Measurements from ENCODE around the gene PDCD1.
"Not testable (repeated sequence)": the region's sequence is repeated elsewhere in the genome, so short reads cannot be mapped to it uniquely, and the experiment has no call there.

Gene PDCD1

GRCh38 chr2:241876528-241877196, 18.0 kb upstream of the PDCD1 start:
- DNase-seq, result no peak

GRCh38 chr2:241875754-241876527, 17.2 kb upstream of the PDCD1 start:
- DNase-seq, result not testable (repeated sequence)

GRCh38 chr2:241874277-241874925, 15.7 kb upstream of the PDCD1 start:
- DNase-seq, result no peak

GRCh38 chr2:241873803-241874110, 15.1 kb upstream of the PDCD1 start:
- DNase-seq, result no peak

GRCh38 chr2:241873081-241873802, 14.5 kb upstream of the PDCD1 start:
- no peak for DNase-seq

- no peak for DNase-seq
Measured at GRCh38 chr2:241872313-241872642, 13.6 kb upstream of the PDCD1 start.

GRCh38 chr2:241871538-241872312, 13.0 kb upstream of the PDCD1 start:
- DNase-seq, result no peak

- no peak for DNase-seq
Measured at GRCh38 chr2:241870611-241871537, 12.2 kb upstream of the PDCD1 start.

- peak; percentile 16 for DNase-seq
Measured at GRCh38 chr2:241870081-241870541, 11.4 kb upstream of the PDCD1 start.

- no peak for DNase-seq
Measured at GRCh38 chr2:241869087-241869961, 10.6 kb upstream of the PDCD1 start, which contains the start of gene RTP5. RTP5 (plus strand) TSS chr2:241869729; CDS start chr2:241869757, 28 bp downstream.

- no peak for DNase-seq
Measured at GRCh38 chr2:241868661-241869081, 10.0 kb upstream of the PDCD1 start.

- DNase-seq, result no peak
Measured at GRCh38 chr2:241867776-241868420, 9.2 kb upstream of the PDCD1 start.

GRCh38 chr2:241866790-241867645, 8.3 kb upstream of the PDCD1 start:
- no peak for DNase-seq

GRCh38 chr2:241865957-241866789, 7.5 kb upstream of the PDCD1 start:
- no peak for DNase-seq

GRCh38 chr2:241865416-241865956, 6.8 kb upstream of the PDCD1 start:
- no peak for DNase-seq

GRCh38 chr2:241864850-241865213, 6.1 kb upstream of the PDCD1 start:
- no peak for DNase-seq

GRCh38 chr2:241864168-241864849, 5.6 kb upstream of the PDCD1 start:
- DNase-seq, result no peak

Data from NCI-H1092 treated with DMSO at 0.1 percent for 48 hours (cell line).